OCI-LY7 (cell line): ENCODE results near the gene ICA1.

Experiments used
- EZH2phosphoT487 ChIP-seq: fragments of 200-600 bp; sonication (generic); IDR thresholded peaks from 2 replicates; pipeline ENCODE4 v1.6.1; 2018; ENCODE audit warnings: low read depth, borderline replicate concordance, mild to moderate bottlenecking, mixed run types, antibody characterized with exemption, low read length, moderate library complexity, mixed read lengths
- TF ChIP-seq, protein P1 (sequence below): fragments of 200-600 bp; sonication (generic); conservative IDR thresholded peaks from 2 replicates; pipeline ENCODE4 v1.5.1; 2014; ENCODE audit warnings: mild to moderate bottlenecking, antibody characterized with exemption, low read length, moderate library complexity, mixed read lengths

DNA sequence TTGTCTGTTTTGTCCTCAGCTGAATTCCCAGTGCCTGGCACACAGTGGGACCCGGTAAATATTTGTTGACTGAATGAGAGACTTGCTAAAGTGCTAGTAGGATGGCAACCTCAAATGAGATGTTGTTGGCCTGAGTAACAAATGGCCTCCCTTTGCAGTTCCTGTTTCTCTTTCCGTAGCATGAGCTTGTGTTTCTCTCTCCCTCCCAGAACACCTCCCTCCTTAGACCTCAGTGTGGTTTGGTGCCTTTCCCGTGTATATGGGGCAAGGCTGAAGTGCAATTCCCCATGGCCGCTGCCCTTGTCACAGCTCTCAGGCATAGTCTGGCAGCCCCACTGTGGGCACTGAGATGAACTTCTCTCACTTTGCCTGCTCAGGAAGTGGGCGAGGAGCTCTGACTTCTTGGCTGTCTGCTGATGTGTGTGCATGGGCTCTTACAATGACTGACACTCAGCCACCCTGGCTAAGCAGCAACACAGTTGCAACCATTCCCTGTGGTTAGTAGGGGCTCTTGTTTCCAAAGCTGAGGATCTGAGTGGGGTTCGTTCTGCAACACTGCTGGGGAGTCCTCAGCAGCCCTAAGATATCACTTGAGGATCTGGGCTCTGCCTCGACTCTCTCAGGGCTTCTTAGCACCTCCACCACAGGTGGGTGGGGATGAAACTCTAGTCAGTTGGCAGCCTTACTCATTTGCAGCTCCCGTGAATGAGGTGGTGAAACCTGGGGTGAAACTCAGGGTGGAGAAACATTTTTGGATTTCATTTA, 136.1 kb downstream of the ICA1 start:
- TF ChIP-seq, protein P1, sequence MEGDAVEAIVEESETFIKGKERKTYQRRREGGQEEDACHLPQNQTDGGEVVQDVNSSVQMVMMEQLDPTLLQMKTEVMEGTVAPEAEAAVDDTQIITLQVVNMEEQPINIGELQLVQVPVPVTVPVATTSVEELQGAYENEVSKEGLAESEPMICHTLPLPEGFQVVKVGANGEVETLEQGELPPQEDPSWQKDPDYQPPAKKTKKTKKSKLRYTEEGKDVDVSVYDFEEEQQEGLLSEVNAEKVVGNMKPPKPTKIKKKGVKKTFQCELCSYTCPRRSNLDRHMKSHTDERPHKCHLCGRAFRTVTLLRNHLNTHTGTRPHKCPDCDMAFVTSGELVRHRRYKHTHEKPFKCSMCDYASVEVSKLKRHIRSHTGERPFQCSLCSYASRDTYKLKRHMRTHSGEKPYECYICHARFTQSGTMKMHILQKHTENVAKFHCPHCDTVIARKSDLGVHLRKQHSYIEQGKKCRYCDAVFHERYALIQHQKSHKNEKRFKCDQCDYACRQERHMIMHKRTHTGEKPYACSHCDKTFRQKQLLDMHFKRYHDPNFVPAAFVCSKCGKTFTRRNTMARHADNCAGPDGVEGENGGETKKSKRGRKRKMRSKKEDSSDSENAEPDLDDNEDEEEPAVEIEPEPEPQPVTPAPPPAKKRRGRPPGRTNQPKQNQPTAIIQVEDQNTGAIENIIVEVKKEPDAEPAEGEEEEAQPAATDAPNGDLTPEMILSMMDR: no peak
- TF ChIP-seq EZH2phosphoT487: no peak
